HCT116 (cell line): ENCODE measurements around the gene ZBTB16. TPM values are rescaled to one million over a fixed set of nuclear protein-coding genes. Genes with fewer than 3 reads are reported as not detected.

Experiments
- ATAC-seq: fragments of 200-7000 bp; cut with Tn5 transposase; 2 replicates; pipeline ENCODE4 v1.9.1; 2020; ENCODE audit warnings: mild to moderate bottlenecking, moderate library complexity
- BruUV-seq: library from RNA; stranded (reverse); fragments of 400-500 nt; replicated peaks from 2 replicates; lab custom pipeline; 2021; lab: Mats Ljungman, UMichigan
- CTCF ChIA-PET: fragments of 300-600 bp; sonication (Branson Sonifier 250); formaldehyde crosslinking; loops from one replicate; lab custom pipeline; 2021; ENCODE audit warnings: antibody characterized with exemption; lab: Charles Lee
- POLR2A ChIA-PET: fragments of 300-600, 350-600 bp; sonication (Branson Sonifier 250); formaldehyde crosslinking; loops from one replicate; lab custom pipeline; 2021; ENCODE audit warnings: antibody characterized with exemption; lab: Charles Lee
- RAD21 ChIA-PET, 2 experiments: fragments of 300-600 bp; sonication (Branson Sonifier 250); formaldehyde crosslinking; loops; one replicate each; lab custom pipeline; 2023; ENCODE audit warnings: low total read pairs in 2 of 2; ENCODE audit not compliant: uncharacterized antibody in 2 of 2, unreplicated experiment in 2 of 2, low non-redundant PET in 1 of 2; lab: Charles Lee
- DNase-seq: peaks from one replicate; pipeline ENCODE4 v3.0.0-alpha.2; 2010; ENCODE audit warnings: low read depth, low spot score
- H2AFZ ChIP-seq: fragments of 200-600 bp; shearing (Covaris generic), sonication (generic); 2 replicates; pipeline ENCODE4 v1.6.1; 2017; ENCODE audit warnings: low read depth, mixed run types, mixed read lengths, antibody characterized with exemption, low read length; ENCODE audit not compliant: poor library complexity, severe bottlenecking
- H3K27ac ChIP-seq: 2 replicates; pipeline ENCODE4 v1.5.1; 2012; ENCODE audit warnings: low read depth, low read length
- H3K27me3 ChIP-seq: fragments of 200-600 bp; sonication (generic); 2 replicates; pipeline ENCODE4 v1.6.1; 2016; ENCODE audit warnings: mixed run types, low read length, mixed read lengths; ENCODE audit not compliant: insufficient read depth
- H3K36me3 ChIP-seq, 2 experiments: fragments of 200-500 bp in 1 of 2; fragments of 200-600 bp in 1 of 2; sonication (Bioruptor generic) in 1 of 2; sonication (generic) in 1 of 2; 2 replicates each; pipeline versions ENCODE4 v1.5.1 to v1.6.1; 2014 to 2016; ENCODE audit warnings: low read length in 2 of 2, inconsistent platforms in 1 of 2, mixed read lengths in 1 of 2, mixed run types in 1 of 2; ENCODE audit not compliant: insufficient read depth in 2 of 2, control insufficient read depth in 1 of 2
- H3K4me1 ChIP-seq, 2 experiments: fragments of 200-600 bp in 1 of 2; sonication (generic) in 1 of 2; 2 replicates each; pipeline versions ENCODE4 v1.5.1 to v1.6.1; 2012 to 2017; ENCODE audit warnings: low read length in 2 of 2, inconsistent platforms in 1 of 2, mild to moderate bottlenecking in 1 of 2, mixed read lengths in 1 of 2, mixed run types in 1 of 2, moderate library complexity in 1 of 2; ENCODE audit not compliant: insufficient read depth in 2 of 2, control insufficient read depth in 1 of 2
- H3K4me2 ChIP-seq: fragments of 200-600 bp; sonication (generic); 2 replicates; pipeline ENCODE4 v1.6.1; 2017; ENCODE audit warnings: mixed run types, low read length, mixed read lengths
- H3K4me3 ChIP-seq, 2 experiments: fragments of 200-600 bp in 1 of 2; sonication (generic) in 1 of 2; replicated peaks in 1 of 2; 2 replicates each; pipeline ENCODE4 v1.5.1; 2011 to 2016; ENCODE audit warnings: low read length in 2 of 2, control low read depth in 1 of 2, low read depth in 1 of 2, mild to moderate bottlenecking in 1 of 2, mixed read lengths in 1 of 2, mixed run types in 1 of 2
- H3K79me2 ChIP-seq: fragments of 200-600 bp; sonication (generic); 2 replicates; pipeline ENCODE4 v1.6.1; 2017; ENCODE audit warnings: mild to moderate bottlenecking, mixed run types, low read length, moderate library complexity, mixed read lengths; ENCODE audit not compliant: insufficient read depth
- H3K9ac ChIP-seq: fragments of 200-600 bp; sonication (generic); 2 replicates; pipeline ENCODE4 v1.6.1; 2016; ENCODE audit warnings: low read length, mixed read lengths
- H3K9me2 ChIP-seq: fragments of 200-600 bp; sonication (generic), shearing (Covaris generic); 2 replicates; pipeline ENCODE4 v1.6.1; 2017; ENCODE audit warnings: mixed run types, mild to moderate bottlenecking, moderate library complexity; ENCODE audit not compliant: insufficient read depth
- H3K9me3 ChIP-seq, 2 experiments: fragments of 200-500 bp in 1 of 2; fragments of 200-600 bp in 1 of 2; sonication (Bioruptor generic) in 1 of 2; sonication (generic) in 1 of 2; 2 replicates each; pipeline ENCODE4 v1.6.1; 2014 to 2017; ENCODE audit warnings: low read length in 2 of 2, mixed read lengths in 2 of 2, inconsistent platforms in 1 of 2, low read depth in 1 of 2, mild to moderate bottlenecking in 1 of 2, mixed run types in 1 of 2, moderate library complexity in 1 of 2; ENCODE audit not compliant: control insufficient read depth in 1 of 2, insufficient read depth in 1 of 2
- H4K20me1 ChIP-seq: fragments of 200-600 bp; sonication (generic), shearing (Covaris generic); 2 replicates; pipeline ENCODE4 v1.6.1; 2017; ENCODE audit warnings: mixed run types, mild to moderate bottlenecking, moderate library complexity; ENCODE audit not compliant: insufficient read depth
- CBX3 ChIP-seq: IDR thresholded peaks from 2 replicates; pipeline ENCODE4 v1.6.1; 2012; ENCODE audit warnings: low read depth
- CEBPB ChIP-seq: IDR thresholded peaks from 2 replicates; pipeline ENCODE4 v1.6.1; 2012; ENCODE audit warnings: low read depth
- EGR1 ChIP-seq: IDR thresholded peaks from 2 replicates; pipeline ENCODE4 v1.6.1; 2012; ENCODE audit warnings: low read depth
- ELF1 ChIP-seq: IDR thresholded peaks from 2 replicates; pipeline ENCODE4 v1.6.1; 2012; ENCODE audit warnings: low read depth, borderline replicate concordance
- EZH2 ChIP-seq: fragments of 200-600 bp; sonication (generic); IDR thresholded peaks from 2 replicates; pipeline ENCODE4 v1.6.1; 2017; ENCODE audit warnings: antibody characterized with exemption, mixed run types
- EZH2phosphoT487 ChIP-seq: fragments of 200-600 bp; IDR thresholded peaks from 2 replicates; pipeline ENCODE4 v1.6.1; 2018; ENCODE audit warnings: antibody characterized with exemption, borderline replicate concordance
- FOSL1 ChIP-seq: IDR thresholded peaks from 2 replicates; pipeline ENCODE4 v1.6.1; 2012; ENCODE audit warnings: low read depth
- MAX ChIP-seq: IDR thresholded peaks from 2 replicates; pipeline ENCODE4 v1.6.1; 2012
- POLR2AphosphoS5 ChIP-seq: IDR thresholded peaks from 2 replicates; pipeline ENCODE4 v1.6.1; 2011; ENCODE audit warnings: mild to moderate bottlenecking, low read depth, low read length, moderate library complexity
- RAD21 ChIP-seq: IDR thresholded peaks from 2 replicates; pipeline ENCODE4 v1.6.1; 2012; ENCODE audit warnings: low read depth, mild to moderate bottlenecking
- REST ChIP-seq: IDR thresholded peaks from 2 replicates; pipeline ENCODE4 v1.6.1; 2012; ENCODE audit warnings: low read depth
- SIN3A ChIP-seq: IDR thresholded peaks from 2 replicates; pipeline ENCODE4 v1.6.1; 2012; ENCODE audit warnings: low read depth
- SRF ChIP-seq: IDR thresholded peaks from 2 replicates; pipeline ENCODE4 v1.6.1; 2012; ENCODE audit warnings: low read depth
- TCF7L2 ChIP-seq: IDR thresholded peaks from 2 replicates; pipeline ENCODE4 v1.7.0; 2011; ENCODE audit warnings: borderline replicate concordance, inconsistent platforms; ENCODE audit not compliant: insufficient read depth, insufficient read length; ENCODE audit errors: extremely low read depth
- YY1 ChIP-seq: IDR thresholded peaks from 2 replicates; pipeline ENCODE4 v1.6.1; 2011; ENCODE audit warnings: low read length, low read depth, moderate library complexity, mild to moderate bottlenecking; ENCODE audit not compliant: insufficient replicate concordance; ENCODE audit errors: extremely low read depth
- ZFX ChIP-seq: fragments of 450-650 bp; IDR thresholded peaks from 2 replicates; pipeline ENCODE4 v1.6.1; 2017
- intact Hi-C: fragments of 100-400 bp; cut with micrococcal nuclease; formaldehyde crosslinking; loops from 2 replicates; pipeline ENCODE4 v1.10.0; 2022
- total RNA-seq: library from RNA; stranded (reverse); gene quantifications from one replicate; pipeline ENCODE4 v1.2.1, GENCODE V29; 2021; ENCODE audit not compliant: unreplicated experiment
- TF ChIP-seq, protein P1 (sequence below): IDR thresholded peaks from 2 replicates; pipeline ENCODE4 v1.6.1; 2012

Gene ZBTB16
- total RNA-seq, 1 experiment from 2014 or later, result 0.30 TPM

DNA sequence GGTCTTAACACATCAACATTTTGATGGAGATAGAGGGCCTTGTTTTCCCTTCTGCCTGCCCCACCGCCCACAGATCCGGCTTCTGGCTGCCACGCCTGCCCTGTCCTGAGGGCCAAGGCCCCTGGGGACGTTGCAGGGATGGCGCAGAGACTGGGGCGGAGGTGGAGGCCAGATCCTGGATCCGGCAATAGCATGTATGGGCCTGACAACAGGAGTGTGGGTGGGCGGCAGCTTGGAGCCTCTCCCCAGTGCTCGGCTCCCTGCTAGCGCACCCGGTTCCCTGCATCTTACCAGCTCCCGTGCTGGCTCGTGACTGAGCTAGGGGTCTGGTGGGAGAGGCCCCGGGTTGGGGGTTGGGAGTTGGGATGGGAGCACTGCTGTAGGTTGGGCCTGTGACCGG lies 95.6 kb downstream of the ZBTB16 start:
- no TSS peak for BruUV-seq
- RAD21 ChIA-PET, result no interaction called here
- Histone ChIP-seq H3K4me1 (peaks cover 11 to 12% of the 10 kb centered on the region in 2 experiments), H3K9me3 (no peaks in the 10 kb centered on the region)
- no peak for DNase-seq
- TF ChIP-seq ELF1 (no peak), ZFX (no peak), RAD21 (no peak), YY1 (no peak), FOSL1 (no peak), EZH2phosphoT487 (no peak), CEBPB (no peak), SRF (no peak)
- TF ChIP-seq, protein P1, sequence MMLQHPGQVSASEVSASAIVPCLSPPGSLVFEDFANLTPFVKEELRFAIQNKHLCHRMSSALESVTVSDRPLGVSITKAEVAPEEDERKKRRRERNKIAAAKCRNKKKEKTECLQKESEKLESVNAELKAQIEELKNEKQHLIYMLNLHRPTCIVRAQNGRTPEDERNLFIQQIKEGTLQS, result no peak
- TF ChIP-seq, all 23 proteins: peak for 0
- Histone ChIP-seq H3K9ac (no peak overlapping the region), H3K27ac (no peak overlapping the region), H3K36me3 (no peaks in the 10 kb centered on the region), H3K4me3 (no peak overlapping the region), H4K20me1 (no peaks in the 10 kb centered on the region), H3K79me2 (no peaks in the 10 kb centered on the region), H2AFZ (no peak overlapping the region), H3K9me2 (no peaks in the 10 kb centered on the region), H3K4me2 (no peak overlapping the region), H3K27me3 (peaks cover 68% of the 10 kb centered on the region)
- CTCF ChIA-PET, result interaction anchor here (0.6 kb wide), 1 partner anchor 81 kb away, joined by 4 read pairs; no protein-coding TSS in a partner anchor
- intact Hi-C loops, result no loop called here
- POLR2A ChIA-PET, result no interaction called here
- ATAC-seq, result no peak

- peaks cover 66% of the 10 kb centered on the region; the same call in 1 of the 2 replicates for H3K27me3 ChIP-seq
- H3K36me3 ChIP-seq, result no peaks in the 10 kb centered on the region
- H3K4me2 ChIP-seq, result no peak overlapping the region
- ATAC-seq, result no peak
- ChIA-PET CTCF (no interaction called here), RAD21 (no interaction called here), POLR2A (no interaction called here)
- H3K4me1 ChIP-seq, result peaks cover 15 to 16% of the 10 kb centered on the region in 2 experiments
- no peak for DNase-seq
- H3K9ac ChIP-seq, result no peak overlapping the region
- H3K9me2 ChIP-seq, result no peaks in the 10 kb centered on the region
- intact Hi-C loops, result no loop called here
- no peak overlapping the region for H3K4me3 ChIP-seq
- no peak overlapping the region for H3K27ac ChIP-seq
- no peak overlapping the region for H2AFZ ChIP-seq
- no peaks in the 10 kb centered on the region for H3K9me3 ChIP-seq
- H3K79me2 ChIP-seq, result no peaks in the 10 kb centered on the region
- no peaks in the 10 kb centered on the region for H4K20me1 ChIP-seq
- no TSS peak for BruUV-seq
- TF ChIP-seq SIN3A (no peak), POLR2AphosphoS5 (no peak), FOSL1 (no peak), TCF7L2 (no peak), EGR1 (no peak), CEBPB (no peak), REST (no peak), RAD21 (no peak), EZH2 (no peak), CBX3 (no peak), MAX (no peak)
These were observed 96.6 kb downstream of the ZBTB16 start for GRCh38 chr11:114156131-114156581.
